GM23338 (cell line): ENCODE results near the gene EXOSC5. TPM values are rescaled to one million over a fixed set of nuclear protein-coding genes. Genes with fewer than 3 reads are reported as not detected.

Experiments used
- ATAC-seq: fragments of 200-7000 bp; cut with Tn5 transposase; 3 replicates; pipeline ENCODE4 v1.9.1; 2020
- DNase-seq: peaks from one replicate; pipeline ENCODE4 v3.0.0-alpha.2; 2015; ENCODE audit warnings: low spot score
- H2AFZ ChIP-seq: fragments of 200-600 bp; sonication (generic); 2 replicates; pipeline ENCODE4 v1.8.0; 2016; ENCODE audit warnings: antibody characterized with exemption, mild to moderate bottlenecking, moderate library complexity
- H3F3A ChIP-seq: fragments of 200-600 bp; sonication (generic); replicated peaks from 2 replicates; pipeline ENCODE4 v1.8.0; 2017; ENCODE audit warnings: antibody characterized with exemption, mixed run types, low read depth
- H3K27ac ChIP-seq: fragments of 200-600 bp; sonication (generic); 2 replicates; pipeline ENCODE4 v1.6.1; 2016; ENCODE audit warnings: low read depth
- H3K27me3 ChIP-seq: fragments of 200-600 bp; sonication (generic); 2 replicates; pipeline ENCODE4 v1.8.0; 2016; ENCODE audit warnings: mild to moderate bottlenecking, mixed run types, moderate library complexity; ENCODE audit not compliant: insufficient read depth
- H3K36me3 ChIP-seq: fragments of 200-600 bp; sonication (generic); 2 replicates; pipeline ENCODE4 v1.8.0; 2016; ENCODE audit warnings: mild to moderate bottlenecking; ENCODE audit not compliant: insufficient read depth
- H3K4me1 ChIP-seq: fragments of 200-600 bp; sonication (generic); 2 replicates; pipeline ENCODE4 v1.8.0; 2016; ENCODE audit warnings: mild to moderate bottlenecking, moderate library complexity; ENCODE audit not compliant: insufficient read depth
- H3K4me2 ChIP-seq: fragments of 200-600 bp; sonication (generic); 2 replicates; pipeline ENCODE4 v1.7.1; 2017; ENCODE audit warnings: mixed run types
- H3K4me3 ChIP-seq: fragments of 200-600 bp; sonication (generic); 2 replicates; pipeline ENCODE4 v1.6.1; 2016; ENCODE audit warnings: mixed run types
- H3K79me2 ChIP-seq: fragments of 200-600 bp; sonication (generic); replicated peaks from 2 replicates; pipeline ENCODE4 v1.8.0; 2017; ENCODE audit warnings: mild to moderate bottlenecking; ENCODE audit not compliant: insufficient read depth
- H3K9me2 ChIP-seq: fragments of 200-600 bp; sonication (generic); 2 replicates; pipeline ENCODE4 v1.8.0; 2017; ENCODE audit not compliant: insufficient read depth
- H4K20me1 ChIP-seq: fragments of 200-600 bp; sonication (generic); replicated peaks from 2 replicates; pipeline ENCODE4 v1.8.0; 2017; ENCODE audit warnings: mild to moderate bottlenecking; ENCODE audit not compliant: insufficient read depth
- H3K27ac Mint-ChIP-seq: 2 replicates; pipeline ENCODE4 v1.8.0; 2020; ENCODE audit warnings: inconsistent platforms, mild to moderate bottlenecking, moderate library complexity, mixed read lengths
- H3K27me3 Mint-ChIP-seq: 3 replicates; pipeline ENCODE4 v1.8.0; 2022; ENCODE audit warnings: low read depth, mild to moderate bottlenecking, moderate library complexity, mixed read lengths, inconsistent platforms; ENCODE audit not compliant: insufficient read depth, poor library complexity
- H3K36me3 Mint-ChIP-seq: 3 replicates; pipeline ENCODE4 v1.8.0; 2021; ENCODE audit warnings: low read depth, mild to moderate bottlenecking, inconsistent platforms, moderate library complexity, mixed read lengths
- H3K4me1 Mint-ChIP-seq: 3 replicates; pipeline ENCODE4 v1.8.0; 2020; ENCODE audit warnings: mild to moderate bottlenecking, inconsistent platforms, mixed read lengths
- H3K4me3 Mint-ChIP-seq: 3 replicates; pipeline ENCODE4 v1.8.0; 2021; ENCODE audit warnings: moderate library complexity, mild to moderate bottlenecking, inconsistent platforms, mixed read lengths
- H3K9me3 Mint-ChIP-seq: 3 replicates; pipeline ENCODE4 v1.8.0; 2020; ENCODE audit warnings: moderate library complexity, mild to moderate bottlenecking, inconsistent platforms, mixed read lengths
- CREB1 ChIP-seq: fragments of 250-450 bp; sonication (Bioruptor Pico); IDR thresholded peaks from 2 replicates; pipeline ENCODE4 v1.5.0; 2020; ENCODE audit warnings: low read depth, mild to moderate bottlenecking, moderate library complexity
- CTCF ChIP-seq, 2 experiments: fragments of 200-600 bp in 1 of 2; sonication (generic) in 1 of 2; conservative IDR thresholded peaks; 2 replicates each; pipeline versions ENCODE4 v1.5.1 to v1.6.1; 2016 to 2017; ENCODE audit warnings: antibody characterized with exemption in 2 of 2, low read depth in 2 of 2, mild to moderate bottlenecking in 2 of 2, moderate library complexity in 1 of 2
- EZH2phosphoT487 ChIP-seq: fragments of 200-600 bp; sonication (generic); IDR thresholded peaks from one replicate; pipeline ENCODE4 v1.8.1; 2018; ENCODE audit warnings: antibody characterized with exemption; ENCODE audit not compliant: unreplicated experiment
- JUNB ChIP-seq: IDR thresholded peaks from one replicate; pipeline ENCODE4 v1.6.1; 2016; ENCODE audit warnings: antibody characterized with exemption; ENCODE audit not compliant: unreplicated experiment
- POLR2AphosphoS5 ChIP-seq: IDR thresholded peaks from 2 replicates; pipeline ENCODE4 v1.6.1; 2016; ENCODE audit warnings: antibody characterized with exemption, low read depth
- STAT1 ChIP-seq: IDR thresholded peaks from one replicate; pipeline ENCODE4 v1.6.1; 2016; ENCODE audit warnings: antibody characterized with exemption; ENCODE audit not compliant: unreplicated experiment
- ZNF331 ChIP-seq: fragments of 250-450 bp; sonication (Bioruptor Pico); IDR thresholded peaks from 2 replicates; pipeline ENCODE4 v1.5.0; 2020; ENCODE audit warnings: low read depth, mild to moderate bottlenecking, moderate library complexity
- ZNF462 ChIP-seq: fragments of 250-450 bp; sonication (Bioruptor Pico); IDR thresholded peaks from 2 replicates; pipeline ENCODE4 v1.5.0; 2020; ENCODE audit warnings: mild to moderate bottlenecking, moderate library complexity
- polyA plus RNA-seq: library from polyadenylated mRNA; unstranded; fragments of >200 nt; fragmentation: Nextera tagmentation; extraction: Ambion mirVana; gene quantifications from 2 replicates; pipeline ENCODE4 v1.2.1, GENCODE V29; 2016
- total RNA-seq: library from RNA; depleted of rRNA; stranded (reverse); fragments of >200 nt; shearing (Covaris generic); gene quantifications from 2 replicates; pipeline ENCODE4 v1.2.3, GENCODE V29; 2014

The EXOSC5 gene
- total and polyA plus RNA-seq, 2 experiments from 2014 or later = 65.1 to 125 TPM

- TF ChIP-seq ZNF331 (CRISPR knock-in tag) = no peak
- no peak for TF ChIP-seq JUNB
- no peak for TF ChIP-seq CTCF (conservative IDR thresholded peaks at IDR 0.05; ENCODE audit: low read depth in 2 of 2)
- peaks cover 8% of the 10 kb centered on the region for H3K4me1 ChIP-seq
- 0 out of 2 replicates have a peak, but pooled peaks cover 2% of the 10 kb centered on the region for H3K27me3 ChIP-seq
- H3K4me2 ChIP-seq = no peak overlapping the region
- no peak for ATAC-seq
- H3F3A ChIP-seq = no peaks in the 10 kb centered on the region
- peaks cover 9% of the 10 kb centered on the region for H3K79me2 ChIP-seq
- Mint-ChIP-seq H3K9me3 (peaks cover 3% of the 10 kb centered on the region; the same call in 2 of the 3 replicates), H3K4me3 (no peak overlapping the region), H3K27ac (no peak overlapping the region), H3K36me3 (peaks cover 9% of the 10 kb centered on the region), H3K4me1 (peaks cover 18% of the 10 kb centered on the region), H3K27me3 (peaks cover 10% of the 10 kb centered on the region)
- H3K27ac ChIP-seq = no peak overlapping the region
- H3K36me3 ChIP-seq = no peaks in the 10 kb centered on the region
- DNase-seq = no peak
- no peaks in the 10 kb centered on the region; the same call in 1 of the 2 replicates for H4K20me1 ChIP-seq
- no peak overlapping the region for H2AFZ ChIP-seq
- H3K4me3 ChIP-seq = no peak overlapping the region
- H3K9me2 ChIP-seq = no peaks in the 10 kb centered on the region
Observed at GRCh38 chr19:41441321-41441945, 44.3 kb upstream of the EXOSC5 start.

- Mint-ChIP-seq H3K4me3 (no peak within 1 kb of the TSS; the same call in 2 of the 3 replicates), H3K27ac (peak within 1 kb of the TSS; percentile 61; the same call in 1 of the 2 replicates), H3K9me3 (peaks cover 3% of the 10 kb centered on the region; the same call in 2 of the 3 replicates), H3K4me1 (peaks cover 18% of the 10 kb centered on the region), H3K36me3 (peaks cover 14% of the 10 kb centered on the region), H3K27me3 (peaks cover 4% of the 10 kb centered on the region)
- H3K36me3 ChIP-seq = no peaks in the 10 kb centered on the region
- no peaks in the 10 kb centered on the region; the same call in 1 of the 2 replicates for H4K20me1 ChIP-seq
- H3K9me2 ChIP-seq = no peaks in the 10 kb centered on the region
- H3K27me3 ChIP-seq = no peaks in the 10 kb centered on the region
- H3K4me3 ChIP-seq = peak within 1 kb of the TSS; percentile 63
- H3K4me2 ChIP-seq = peak within 1 kb of the TSS; percentile 72
- no peak within 1 kb of the TSS for H2AFZ ChIP-seq
- DNase-seq = peak; percentile 100
- H3F3A ChIP-seq = no peaks in the 10 kb centered on the region
- peaks cover 9% of the 10 kb centered on the region for H3K79me2 ChIP-seq
- peak within 1 kb of the TSS; percentile 65 for H3K27ac ChIP-seq
- peaks cover 8% of the 10 kb centered on the region for H3K4me1 ChIP-seq
- ATAC-seq = peak; percentile 98
- TF ChIP-seq CREB1 (CRISPR knock-in tag) (peak; percentile 36; the same call in 1 of the 2 replicates), ZNF331 (CRISPR knock-in tag) (no peak), ZNF462 (no peak), CTCF (conservative IDR thresholded peaks at IDR 0.05; ENCODE audit: low read depth in 2 of 2) (peak; percentile 60 to 80), STAT1 (no peak), POLR2AphosphoS5 (peak; percentile 81), EZH2phosphoT487 (no peak)
Observed at GRCh38 chr19:41439441-41440222, 42.5 kb upstream of the EXOSC5 start, which contains the start of gene DMAC2. TSS of gene DMAC2 (minus strand) at chr19:41439912. CDS start at chr19:41439899, 13 bp downstream.
